Thyroid gland (tissue), 4 donors: ENCODE data around the gene DGKH.

ENCODE experiments used
- CTCF ChIP-seq, 6 experiments: fragments of 200-600 bp in 3 of 6; fragments of 450-650 bp in 3 of 6; sonication (generic) in 3 of 6; IDR thresholded peaks; one replicate each; pipeline ENCODE4 v1.5.1; 2016 to 2019; ENCODE audit warnings: antibody characterized with exemption in 6 of 6, mild to moderate bottlenecking in 2 of 6, inconsistent platforms in 1 of 6, moderate library complexity in 1 of 6
- POLR2A ChIP-seq, 2 donors: fragments of 450-650 bp; IDR thresholded peaks; one replicate each; pipeline ENCODE4 v1.6.1; 2017; ENCODE audit warnings: antibody characterized with exemption in 2 of 2, mild to moderate bottlenecking in 2 of 2, moderate library complexity in 1 of 2

GRCh38 chr13:42189061-42189460 is 140.6 kb downstream of the DGKH start:
- no peak for TF ChIP-seq CTCF (IDR thresholded peaks at IDR 0.05)
- TF ChIP-seq POLR2A (IDR thresholded peaks at IDR 0.05) = no peak
